HCT116 (cell line): Measurements from ENCODE around the gene STK32C.

Source experiments
- EZH2phosphoT487 ChIP-seq: fragments of 200-600 bp; IDR thresholded peaks from 2 replicates; pipeline ENCODE4 v1.6.1; 2018; ENCODE audit warnings: antibody characterized with exemption, borderline replicate concordance
- TF ChIP-seq, protein P1 (sequence below): IDR thresholded peaks from 2 replicates; pipeline ENCODE4 v1.6.1; 2012; ENCODE audit warnings: low read depth
- TF ChIP-seq, protein P2 (sequence below), 3 experiments: fragments of 200-600 bp in 1 of 3; sonication (generic) in 1 of 3; IDR thresholded peaks in 2 of 3; conservative IDR thresholded peaks in 1 of 3; 2 replicates each; pipeline ENCODE4 v1.5.1; 2012 to 2017; ENCODE audit warnings: low read depth in 2 of 3, low read length in 2 of 3, antibody characterized with exemption in 1 of 3, borderline replicate concordance in 1 of 3, control low read depth in 1 of 3, mild to moderate bottlenecking in 1 of 3, mixed read lengths in 1 of 3, mixed run types in 1 of 3, moderate library complexity in 1 of 3; ENCODE audit not compliant: insufficient read depth in 1 of 3

- TF ChIP-seq, protein P1, sequence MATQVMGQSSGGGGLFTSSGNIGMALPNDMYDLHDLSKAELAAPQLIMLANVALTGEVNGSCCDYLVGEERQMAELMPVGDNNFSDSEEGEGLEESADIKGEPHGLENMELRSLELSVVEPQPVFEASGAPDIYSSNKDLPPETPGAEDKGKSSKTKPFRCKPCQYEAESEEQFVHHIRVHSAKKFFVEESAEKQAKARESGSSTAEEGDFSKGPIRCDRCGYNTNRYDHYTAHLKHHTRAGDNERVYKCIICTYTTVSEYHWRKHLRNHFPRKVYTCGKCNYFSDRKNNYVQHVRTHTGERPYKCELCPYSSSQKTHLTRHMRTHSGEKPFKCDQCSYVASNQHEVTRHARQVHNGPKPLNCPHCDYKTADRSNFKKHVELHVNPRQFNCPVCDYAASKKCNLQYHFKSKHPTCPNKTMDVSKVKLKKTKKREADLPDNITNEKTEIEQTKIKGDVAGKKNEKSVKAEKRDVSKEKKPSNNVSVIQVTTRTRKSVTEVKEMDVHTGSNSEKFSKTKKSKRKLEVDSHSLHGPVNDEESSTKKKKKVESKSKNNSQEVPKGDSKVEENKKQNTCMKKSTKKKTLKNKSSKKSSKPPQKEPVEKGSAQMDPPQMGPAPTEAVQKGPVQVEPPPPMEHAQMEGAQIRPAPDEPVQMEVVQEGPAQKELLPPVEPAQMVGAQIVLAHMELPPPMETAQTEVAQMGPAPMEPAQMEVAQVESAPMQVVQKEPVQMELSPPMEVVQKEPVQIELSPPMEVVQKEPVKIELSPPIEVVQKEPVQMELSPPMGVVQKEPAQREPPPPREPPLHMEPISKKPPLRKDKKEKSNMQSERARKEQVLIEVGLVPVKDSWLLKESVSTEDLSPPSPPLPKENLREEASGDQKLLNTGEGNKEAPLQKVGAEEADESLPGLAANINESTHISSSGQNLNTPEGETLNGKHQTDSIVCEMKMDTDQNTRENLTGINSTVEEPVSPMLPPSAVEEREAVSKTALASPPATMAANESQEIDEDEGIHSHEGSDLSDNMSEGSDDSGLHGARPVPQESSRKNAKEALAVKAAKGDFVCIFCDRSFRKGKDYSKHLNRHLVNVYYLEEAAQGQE, result no peak
- TF ChIP-seq, protein P2, sequence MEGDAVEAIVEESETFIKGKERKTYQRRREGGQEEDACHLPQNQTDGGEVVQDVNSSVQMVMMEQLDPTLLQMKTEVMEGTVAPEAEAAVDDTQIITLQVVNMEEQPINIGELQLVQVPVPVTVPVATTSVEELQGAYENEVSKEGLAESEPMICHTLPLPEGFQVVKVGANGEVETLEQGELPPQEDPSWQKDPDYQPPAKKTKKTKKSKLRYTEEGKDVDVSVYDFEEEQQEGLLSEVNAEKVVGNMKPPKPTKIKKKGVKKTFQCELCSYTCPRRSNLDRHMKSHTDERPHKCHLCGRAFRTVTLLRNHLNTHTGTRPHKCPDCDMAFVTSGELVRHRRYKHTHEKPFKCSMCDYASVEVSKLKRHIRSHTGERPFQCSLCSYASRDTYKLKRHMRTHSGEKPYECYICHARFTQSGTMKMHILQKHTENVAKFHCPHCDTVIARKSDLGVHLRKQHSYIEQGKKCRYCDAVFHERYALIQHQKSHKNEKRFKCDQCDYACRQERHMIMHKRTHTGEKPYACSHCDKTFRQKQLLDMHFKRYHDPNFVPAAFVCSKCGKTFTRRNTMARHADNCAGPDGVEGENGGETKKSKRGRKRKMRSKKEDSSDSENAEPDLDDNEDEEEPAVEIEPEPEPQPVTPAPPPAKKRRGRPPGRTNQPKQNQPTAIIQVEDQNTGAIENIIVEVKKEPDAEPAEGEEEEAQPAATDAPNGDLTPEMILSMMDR (IDR thresholded peaks at IDR 0.05 in 2 of 3, conservative IDR thresholded peaks at IDR 0.05 in 1 of 3; ENCODE audit: borderline replicate concordance in 1 of 3, insufficient read depth in 1 of 3, low read depth in 2 of 3, low read length in 2 of 3), result no peak
- no peak for TF ChIP-seq EZH2phosphoT487
Observed at GRCh38 chr10:132293201-132293812, 14.4 kb downstream of the STK32C start.
